Panc1 (cell line): Measurements from ENCODE around the gene FFAR1.

ENCODE experiments used
- CTCF ChIP-seq: fragments of 450-650 bp; IDR thresholded peaks from 2 replicates; pipeline ENCODE4 v1.5.1; 2017; ENCODE audit warnings: mild to moderate bottlenecking
- POLR2AphosphoS5 ChIP-seq: IDR thresholded peaks from 2 replicates; pipeline ENCODE4 v1.6.1; 2012; ENCODE audit warnings: mild to moderate bottlenecking, low read depth, low read length, moderate library complexity

GRCh38 chr19:35313587-35313986 lies 34.1 kb upstream of the FFAR1 start:
- TF ChIP-seq CTCF, result no peak
- no peak for TF ChIP-seq POLR2AphosphoS5
